Measurements from ENCODE around the gene ZNF280C.

ZNF280C gene

GRCh38 chrX:130212371-130212770, 56.3 kb downstream of the ZNF280C start:
- TF ChIP-seq CTCF (IDR thresholded peaks at IDR 0.05; ENCODE audit: control insufficient read depth, insufficient read depth, low read depth, low read length, missing control alignments), result no peak
- DNase-seq (ENCODE audit: low read depth), result no peak
- H3K4me3 ChIP-seq (ENCODE audit: control insufficient read depth, low read depth, low read length), result no peak overlapping the region

DNA sequence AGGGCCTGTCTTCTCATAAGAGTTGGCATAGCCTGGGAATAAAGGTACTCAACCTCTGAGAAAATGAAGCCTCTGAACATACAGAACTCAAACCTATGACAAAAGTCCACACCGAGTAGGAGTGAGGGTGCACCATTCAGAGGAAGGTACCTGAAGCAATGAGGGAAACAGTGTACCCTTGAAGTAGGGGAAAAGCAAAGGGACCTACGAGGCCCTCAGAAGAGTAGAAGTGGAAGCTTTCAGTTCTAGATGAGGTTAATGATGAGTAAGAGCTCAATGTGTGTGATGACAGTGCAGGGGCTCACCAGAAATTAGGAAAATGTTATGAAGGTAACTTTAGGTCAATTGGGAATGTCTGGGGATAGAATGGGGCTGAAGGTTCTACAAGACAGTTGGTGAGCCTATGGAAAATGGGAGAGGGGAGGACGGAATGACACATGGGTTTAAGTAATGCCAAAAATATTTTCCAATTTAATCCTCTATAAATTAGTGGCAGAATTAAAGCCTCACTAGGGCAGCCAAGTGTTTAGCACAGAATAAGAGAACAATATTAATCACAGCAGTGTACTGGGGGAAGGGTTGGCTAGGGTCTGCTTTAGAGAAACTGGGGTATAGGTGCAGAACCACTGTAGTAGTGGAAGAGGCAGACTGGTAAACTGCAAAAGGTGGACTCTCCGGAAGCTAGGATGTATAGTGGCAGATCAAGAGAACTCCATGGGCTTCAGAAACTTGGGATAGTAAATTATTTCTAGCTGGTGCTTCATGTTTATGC, 57.1 kb downstream of the ZNF280C start:
- DNase-seq (ENCODE audit: low read depth), result no peak
- no peak overlapping the region for H3K4me3 ChIP-seq (ENCODE audit: control insufficient read depth, low read depth, low read length)
- no peak for TF ChIP-seq CTCF (IDR thresholded peaks at IDR 0.05; ENCODE audit: control insufficient read depth, insufficient read depth, low read depth, low read length, missing control alignments)

DNA sequence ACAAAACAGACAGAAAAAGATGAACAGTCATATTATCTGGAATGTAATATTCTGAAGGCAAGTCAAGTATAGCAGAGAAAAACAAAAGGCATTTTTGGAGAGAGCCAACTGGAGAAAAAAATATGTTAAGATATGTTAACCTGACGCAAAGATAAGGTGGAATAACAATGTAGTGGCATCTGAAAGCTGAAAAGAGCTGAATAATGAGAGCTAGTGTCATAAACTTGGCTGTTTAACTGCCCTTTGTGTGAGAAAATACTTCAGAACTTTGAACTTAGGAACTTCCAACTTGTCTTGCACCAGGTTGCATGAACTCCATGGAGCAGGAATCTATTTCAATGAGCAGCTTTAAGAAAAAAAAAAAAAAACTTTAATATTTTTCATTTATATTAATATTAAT, 64.1 kb downstream of the ZNF280C start:
- no peak for DNase-seq (ENCODE audit: low read depth)
- no peak for TF ChIP-seq CTCF (IDR thresholded peaks at IDR 0.05; ENCODE audit: control insufficient read depth, insufficient read depth, low read depth, low read length, missing control alignments)
- H3K4me3 ChIP-seq (ENCODE audit: control insufficient read depth, low read depth, low read length), result no peak overlapping the region

GRCh38 chrX:130197464-130197863, 71.2 kb downstream of the ZNF280C start:
- TF ChIP-seq CTCF (IDR thresholded peaks at IDR 0.05; ENCODE audit: control insufficient read depth, insufficient read depth, low read depth, low read length, missing control alignments), result no peak
- DNase-seq (ENCODE audit: low read depth), result no peak
- no peak overlapping the region for H3K4me3 ChIP-seq (ENCODE audit: control insufficient read depth, low read depth, low read length)

GRCh38 chrX:130196466-130196865, 72.2 kb downstream of the ZNF280C start:
- DNase-seq (ENCODE audit: low read depth), result no peak
- TF ChIP-seq CTCF (IDR thresholded peaks at IDR 0.05; ENCODE audit: control insufficient read depth, insufficient read depth, low read depth, low read length, missing control alignments), result no peak
- H3K4me3 ChIP-seq (ENCODE audit: control insufficient read depth, low read depth, low read length), result no peak overlapping the region

GRCh38 chrX:130190801-130191200, 77.9 kb downstream of the ZNF280C start:
- no peak for TF ChIP-seq CTCF (IDR thresholded peaks at IDR 0.05; ENCODE audit: control insufficient read depth, insufficient read depth, low read depth, low read length, missing control alignments)
- no peak overlapping the region for H3K4me3 ChIP-seq (ENCODE audit: control insufficient read depth, low read depth, low read length)
- DNase-seq (ENCODE audit: low read depth), result no peak

Measured in AG09309 (cell line).